AG08396 (cell line): ENCODE results near the gene NDNF.

Source experiments
- DNase-seq: peaks from one replicate; pipeline ENCODE4 v3.0.0; 2012; ENCODE audit warnings: low spot score, mixed read lengths

NDNF gene

DNA sequence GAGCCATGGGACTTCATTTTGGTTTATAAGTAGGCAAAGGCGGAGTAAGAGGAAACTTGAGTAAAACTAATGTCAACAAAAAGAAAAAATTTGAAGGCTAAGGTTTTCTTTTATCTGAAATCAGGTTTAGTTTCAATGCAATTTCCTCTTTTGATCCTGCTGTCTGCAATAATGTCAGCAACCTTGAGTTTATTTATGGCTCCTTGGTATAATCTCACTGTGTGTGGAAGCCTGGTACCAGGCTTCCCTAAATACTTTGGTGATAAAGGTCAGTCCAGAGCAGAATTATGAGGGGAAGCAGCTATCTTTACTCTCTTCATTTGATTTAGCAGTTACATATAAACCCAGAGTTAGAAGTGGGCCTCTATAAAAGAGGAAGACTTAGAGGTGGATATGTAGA is 57.8 kb downstream of the NDNF start:
- no peak for DNase-seq

DNA sequence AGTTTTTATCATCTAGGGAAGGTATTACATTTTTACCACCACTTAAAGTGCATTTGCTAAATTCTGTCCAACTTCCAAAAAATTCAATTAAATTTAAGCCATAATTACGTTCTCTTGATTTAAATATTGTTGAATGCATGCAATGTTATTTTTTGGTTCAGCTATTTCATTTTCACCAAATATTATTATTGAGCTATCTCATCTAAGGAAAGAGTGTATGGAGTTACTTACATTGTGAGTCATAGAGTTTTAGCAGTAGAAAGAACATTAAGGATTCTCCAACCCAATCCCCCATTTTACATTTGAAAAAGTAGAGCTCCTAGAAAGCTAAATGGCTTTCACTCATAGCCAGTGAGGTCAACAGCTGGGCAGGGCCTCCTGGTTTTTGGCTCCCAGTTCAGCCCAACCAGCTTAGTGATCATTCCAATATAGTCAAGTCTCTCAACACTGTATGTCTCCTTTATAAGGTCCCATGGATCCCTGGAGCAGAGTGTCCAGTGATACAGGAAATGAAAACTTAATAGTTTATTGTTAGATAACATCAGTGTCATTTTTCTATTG is 60.5 kb downstream of the NDNF start:
- no peak for DNase-seq

DNA sequence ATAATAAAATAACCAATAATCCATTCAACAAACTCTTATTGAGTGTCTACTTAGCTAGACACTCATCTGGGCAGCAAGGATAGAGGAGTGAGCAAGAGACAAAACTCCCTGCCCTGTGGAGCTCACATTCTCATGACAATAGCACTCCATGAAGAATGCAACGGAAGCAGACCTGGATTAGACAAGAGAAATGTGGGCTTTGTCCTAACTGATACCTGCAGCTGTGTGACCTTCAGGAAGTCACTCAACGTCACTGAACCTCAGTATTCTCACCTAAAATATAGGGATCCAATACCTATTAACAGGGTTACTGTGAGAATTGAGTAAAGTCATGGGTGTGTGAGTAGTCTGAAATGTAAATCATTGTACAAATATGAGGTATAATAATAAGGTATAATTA is 61.2 kb downstream of the NDNF start:
- DNase-seq = no peak

DNA sequence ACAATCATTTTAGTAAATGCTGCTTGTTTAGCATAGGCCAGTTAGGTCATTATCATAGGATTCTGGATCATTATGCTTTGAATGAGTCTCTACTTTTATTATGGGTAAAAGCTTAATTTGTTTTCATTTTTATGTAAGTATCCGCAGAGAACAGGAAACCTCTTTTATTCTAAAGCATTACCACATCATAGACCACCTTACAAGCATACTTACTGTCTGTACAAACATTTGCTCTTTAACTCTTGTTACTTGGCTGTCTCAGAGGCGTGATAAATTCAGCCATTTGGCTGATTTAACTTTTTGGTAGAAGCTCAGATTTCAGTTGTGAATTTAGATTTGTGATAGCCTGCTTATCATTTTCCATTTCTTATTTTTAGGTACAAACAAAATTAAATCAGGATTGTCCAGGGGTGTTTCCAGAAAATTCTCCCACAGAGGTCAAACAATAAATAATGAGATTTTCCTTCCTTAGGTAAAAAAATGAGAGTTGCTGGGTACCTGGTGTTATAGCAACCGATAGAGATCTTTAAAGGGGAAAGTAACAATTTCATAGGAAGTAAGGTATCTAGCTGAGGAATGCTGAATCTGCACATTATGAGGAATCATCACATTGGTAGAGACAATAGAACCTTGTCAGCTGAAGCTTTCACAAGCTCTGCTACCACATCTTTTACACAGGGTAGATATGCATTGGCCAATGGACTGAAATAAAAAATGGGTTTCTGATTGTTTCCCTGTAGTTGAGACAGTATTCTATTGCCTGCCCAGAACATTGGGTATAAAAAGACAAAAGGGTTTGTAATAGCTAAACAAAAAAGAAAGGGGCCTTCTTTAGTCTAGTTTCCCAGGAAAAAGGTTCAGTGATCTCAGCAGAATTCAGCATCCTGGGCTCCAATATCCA is 62.5 kb downstream of the NDNF start:
- no peak for DNase-seq

DNA sequence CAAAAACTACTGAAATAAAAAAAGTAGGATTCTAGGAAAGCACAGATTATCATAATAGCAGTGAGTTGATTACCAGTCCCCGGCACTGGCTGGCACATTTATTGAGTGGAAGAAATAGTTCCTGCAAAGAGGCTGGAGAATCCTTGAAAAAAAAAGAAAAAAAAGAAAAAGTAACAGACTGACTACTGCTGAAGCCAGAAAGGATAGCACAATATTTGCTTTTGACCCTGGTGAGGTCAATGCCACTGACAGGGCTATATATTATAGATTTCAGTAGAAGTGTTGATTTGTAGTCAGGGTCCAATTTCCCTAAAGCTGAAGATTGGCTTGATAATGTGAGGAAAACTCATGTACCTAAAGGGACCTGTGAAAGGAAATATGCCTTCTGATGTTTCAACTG is 64.7 kb downstream of the NDNF start:
- DNase-seq = no peak

DNA sequence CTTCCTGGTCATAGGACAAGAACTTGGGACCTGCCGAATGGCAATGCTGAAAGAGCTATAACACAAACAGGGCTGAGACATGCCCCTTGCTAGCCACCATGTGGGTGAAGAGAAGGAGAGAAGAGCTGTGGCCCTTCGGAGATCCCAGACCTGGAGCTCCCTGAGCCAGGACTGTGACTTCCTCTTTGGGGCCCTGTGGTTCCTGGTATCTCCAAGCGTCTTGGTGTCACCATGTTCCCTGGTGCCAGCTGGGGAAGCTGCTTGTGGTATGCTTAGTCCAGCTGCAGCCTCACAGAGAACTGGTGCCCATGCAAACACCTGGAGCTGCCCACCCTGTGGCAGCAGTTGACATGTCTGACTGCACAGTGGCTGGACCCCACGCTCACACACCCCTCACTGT is 68.5 kb downstream of the NDNF start:
- DNase-seq = no peak

DNA sequence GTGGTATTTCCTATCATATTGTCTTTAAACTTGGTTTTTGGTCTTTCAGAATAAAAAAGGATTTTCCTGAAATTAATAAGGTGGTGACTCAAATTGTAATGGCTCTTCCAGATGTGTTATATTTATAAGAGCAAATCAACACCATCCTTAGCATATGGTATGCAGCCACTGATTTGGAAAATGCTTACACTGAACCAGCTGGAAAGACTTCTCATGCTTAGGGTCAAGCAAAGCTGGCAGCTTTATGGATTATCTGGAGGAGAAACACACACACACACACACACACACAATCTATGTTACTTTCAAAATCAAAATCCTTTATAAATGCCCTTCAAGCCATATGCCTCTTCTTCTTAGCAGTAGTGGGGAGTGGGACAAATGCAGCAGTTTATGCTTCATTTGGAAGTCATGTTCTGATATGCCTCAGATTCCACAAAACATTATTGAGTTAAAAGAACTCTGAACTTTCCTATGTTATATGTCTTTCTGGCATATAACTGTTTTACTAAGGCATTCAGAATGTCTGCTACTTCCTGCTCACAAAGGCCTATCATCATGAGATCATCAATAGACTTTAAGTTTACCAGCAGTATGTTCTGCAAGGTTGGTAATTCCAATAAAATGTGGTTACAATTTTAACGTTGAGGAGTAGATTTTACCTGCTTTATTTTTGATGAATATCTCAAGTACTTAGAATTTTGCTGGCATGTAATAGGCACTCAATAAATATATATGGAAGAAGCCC is 76.9 kb downstream of the NDNF start:
- no peak for DNase-seq

DNA sequence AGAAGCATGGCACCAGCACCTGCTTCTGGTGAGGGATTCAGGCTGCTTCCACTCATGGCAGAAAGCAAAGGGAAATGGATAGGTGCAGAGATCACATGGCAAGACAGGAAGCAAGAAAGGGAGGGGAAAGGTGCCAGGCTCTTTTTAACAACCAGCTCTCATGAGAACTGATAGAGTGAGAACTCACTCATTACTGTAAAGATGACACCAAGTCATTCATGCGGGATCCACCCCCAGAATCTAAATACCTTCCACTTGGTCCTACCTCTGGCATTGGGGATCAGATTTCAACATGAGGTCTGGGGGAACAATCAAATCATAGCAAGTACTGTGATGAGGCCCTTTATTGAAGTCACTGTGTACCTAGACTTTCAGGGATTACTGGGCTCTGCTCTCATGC is 77.8 kb downstream of the NDNF start:
- no peak for DNase-seq

DNA sequence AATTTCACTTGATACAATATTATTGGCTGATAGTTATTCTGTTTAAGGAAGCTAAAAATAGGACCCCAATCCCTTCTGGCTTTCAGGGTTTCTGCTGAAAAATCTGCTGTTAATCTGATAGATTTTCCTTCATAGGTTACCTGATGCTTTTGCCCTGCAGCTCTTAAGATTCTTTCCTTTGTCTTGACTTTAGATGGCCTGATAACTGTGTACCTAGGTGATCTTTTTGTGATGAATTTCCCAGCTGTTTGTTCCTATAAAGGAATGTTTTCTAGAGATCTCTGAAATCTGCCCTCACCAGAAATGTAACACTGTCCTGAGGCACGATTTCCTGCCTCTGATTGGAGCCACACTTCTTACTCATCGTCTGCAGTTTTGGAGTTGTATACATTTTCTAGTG is 80.5 kb downstream of the NDNF start:
- DNase-seq = peak; percentile 14

DNA sequence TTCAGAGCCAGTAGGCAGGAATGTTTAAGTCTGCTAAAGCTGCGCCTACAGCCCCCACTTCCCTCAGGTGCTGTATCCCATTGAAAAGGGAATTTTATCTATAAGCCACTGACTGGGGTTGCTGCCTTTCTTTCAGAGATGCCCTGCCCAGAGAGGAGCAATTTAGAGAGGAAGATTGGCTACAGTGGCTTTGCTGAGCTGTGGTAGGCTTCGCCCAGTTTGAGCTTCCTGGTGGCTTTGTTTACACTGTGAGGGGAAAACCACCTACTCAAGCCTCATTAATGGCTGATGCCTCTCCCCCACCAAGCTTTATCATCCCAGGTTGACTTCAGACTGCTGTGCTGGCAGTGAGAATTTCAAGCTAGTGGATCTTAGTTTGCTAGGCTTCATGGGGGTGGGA is 82.1 kb downstream of the NDNF start:
- no peak for DNase-seq
